ENCODE data around the gene PPP6R2.

PPP6R2 gene

GRCh38 chr22:50483106-50483505 is 140.0 kb downstream of the PPP6R2 start:
- no peaks in the 10 kb centered on the region for H4K20me1 ChIP-seq (ENCODE audit: control insufficient read depth, insufficient read depth, low read depth, low read length)
- TF ChIP-seq CTCF (IDR thresholded peaks at IDR 0.05; ENCODE audit: low read depth, low read length, poor library complexity, severe bottlenecking), result no peak
- no peak for TF ChIP-seq EZH2phosphoT487 (IDR thresholded peaks at IDR 0.05; ENCODE audit: borderline replicate concordance, low read length)
- no peaks in the 10 kb centered on the region for H3F3A ChIP-seq (ENCODE audit: control insufficient read depth, insufficient read depth)
- H3K27ac ChIP-seq (ENCODE audit: low read depth, low read length), result no peak overlapping the region
- H3K4me2 ChIP-seq (ENCODE audit: low read length), result no peak overlapping the region
- no peak overlapping the region for H3K4me3 ChIP-seq (ENCODE audit: low read length)
- no peaks in the 10 kb centered on the region for H3K36me3 ChIP-seq (ENCODE audit: control insufficient read depth, low read length)
- no peaks in the 10 kb centered on the region for H3K9me3 ChIP-seq (ENCODE audit: control insufficient read depth, insufficient read depth, low read length)
- no peaks in the 10 kb centered on the region for H3K9me2 ChIP-seq (replicated peaks; ENCODE audit: control insufficient read depth, low read length)
- peaks cover 23% of the 10 kb centered on the region for H3K4me1 ChIP-seq (ENCODE audit: control insufficient read depth, low read length)
- H3K79me2 ChIP-seq (ENCODE audit: control insufficient read depth, low read length), result no peaks in the 10 kb centered on the region
- peaks cover 32% of the 10 kb centered on the region for H3K27me3 ChIP-seq (ENCODE audit: control insufficient read depth, low read length)

- Histone ChIP-seq H3F3A (ENCODE audit: control insufficient read depth, insufficient read depth) (no peaks in the 10 kb centered on the region), H3K27ac (ENCODE audit: low read depth, low read length) (no peak overlapping the region)
- TF ChIP-seq EZH2phosphoT487 (IDR thresholded peaks at IDR 0.05; ENCODE audit: borderline replicate concordance, low read length) (no peak), CTCF (IDR thresholded peaks at IDR 0.05; ENCODE audit: low read depth, low read length, poor library complexity, severe bottlenecking) (no peak)
Measured at GRCh38 chr22:50483556-50483955, 140.4 kb downstream of the PPP6R2 start.

GRCh38 chr22:50483977-50484853 is 141.1 kb downstream of the PPP6R2 start:
- H3K9me2 ChIP-seq (replicated peaks; ENCODE audit: control insufficient read depth, low read length), result no peaks in the 10 kb centered on the region
- H3K4me2 ChIP-seq (ENCODE audit: low read length), result peak overlapping the region; percentile 2; the same call in 1 of the 2 replicates
- no peak for TF ChIP-seq CTCF (IDR thresholded peaks at IDR 0.05; ENCODE audit: low read depth, low read length, poor library complexity, severe bottlenecking)
- TF ChIP-seq EZH2phosphoT487 (IDR thresholded peaks at IDR 0.05; ENCODE audit: borderline replicate concordance, low read length), result no peak
- peaks cover 28% of the 10 kb centered on the region for H3K27me3 ChIP-seq (ENCODE audit: control insufficient read depth, low read length)
- H3K4me1 ChIP-seq (ENCODE audit: control insufficient read depth, low read length), result peaks cover 23% of the 10 kb centered on the region
- no peaks in the 10 kb centered on the region for H4K20me1 ChIP-seq (ENCODE audit: control insufficient read depth, insufficient read depth, low read depth, low read length)
- H3K27ac ChIP-seq (ENCODE audit: low read depth, low read length), result no peak overlapping the region
- H3K36me3 ChIP-seq (ENCODE audit: control insufficient read depth, low read length), result no peaks in the 10 kb centered on the region
- H3F3A ChIP-seq (ENCODE audit: control insufficient read depth, insufficient read depth), result no peaks in the 10 kb centered on the region
- no peak overlapping the region for H3K4me3 ChIP-seq (ENCODE audit: low read length)
- no peaks in the 10 kb centered on the region for H3K79me2 ChIP-seq (ENCODE audit: control insufficient read depth, low read length)
- no peaks in the 10 kb centered on the region for H3K9me3 ChIP-seq (ENCODE audit: control insufficient read depth, insufficient read depth, low read length)

More at GRCh38 chr22:50483556-50483955, 140.4 kb downstream of the PPP6R2 start:
- H3K4me3 ChIP-seq (ENCODE audit: low read length), result no peak overlapping the region
- H3K9me3 ChIP-seq (ENCODE audit: control insufficient read depth, insufficient read depth, low read length), result no peaks in the 10 kb centered on the region
- peaks cover 23% of the 10 kb centered on the region for H3K4me1 ChIP-seq (ENCODE audit: control insufficient read depth, low read length)
- no peak overlapping the region for H3K4me2 ChIP-seq (ENCODE audit: low read length)
- H3K36me3 ChIP-seq (ENCODE audit: control insufficient read depth, low read length), result no peaks in the 10 kb centered on the region
- H3K79me2 ChIP-seq (ENCODE audit: control insufficient read depth, low read length), result no peaks in the 10 kb centered on the region
- peaks cover 32% of the 10 kb centered on the region for H3K27me3 ChIP-seq (ENCODE audit: control insufficient read depth, low read length)
- no peaks in the 10 kb centered on the region for H3K9me2 ChIP-seq (replicated peaks; ENCODE audit: control insufficient read depth, low read length)
- no peaks in the 10 kb centered on the region for H4K20me1 ChIP-seq (ENCODE audit: control insufficient read depth, insufficient read depth, low read depth, low read length)

Data from DOHH2 (cell line).